Panc1 (cell line): ENCODE measurements around the gene ENPP3.

Experiments used
- POLR2AphosphoS5 ChIP-seq: IDR thresholded peaks from 2 replicates; pipeline ENCODE4 v1.6.1; 2012; ENCODE audit warnings: mild to moderate bottlenecking, low read depth, low read length, moderate library complexity
- TF ChIP-seq, protein P1 (sequence below): fragments of 450-650 bp; IDR thresholded peaks from 2 replicates; pipeline ENCODE4 v1.5.1; 2017; ENCODE audit warnings: mild to moderate bottlenecking

DNA sequence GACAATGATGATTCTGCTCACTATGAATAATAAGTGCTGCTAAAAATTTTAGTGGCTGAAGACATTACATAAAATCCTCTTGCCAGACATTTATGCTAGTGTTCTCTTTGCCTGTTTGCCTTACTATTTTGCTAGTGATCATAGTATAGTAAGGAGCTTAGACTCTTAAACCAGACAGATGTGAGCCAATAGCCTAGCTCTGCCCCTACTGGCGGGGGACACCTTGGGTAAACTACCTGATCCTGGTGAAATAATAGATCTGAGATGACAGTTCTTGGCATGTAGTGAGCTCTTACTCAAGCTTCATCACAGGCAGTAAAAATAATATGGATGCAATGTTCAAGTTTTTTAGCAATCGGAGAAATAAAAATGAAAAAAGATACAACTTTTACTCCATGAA, 18.8 kb downstream of the ENPP3 start:
- TF ChIP-seq, protein P1, sequence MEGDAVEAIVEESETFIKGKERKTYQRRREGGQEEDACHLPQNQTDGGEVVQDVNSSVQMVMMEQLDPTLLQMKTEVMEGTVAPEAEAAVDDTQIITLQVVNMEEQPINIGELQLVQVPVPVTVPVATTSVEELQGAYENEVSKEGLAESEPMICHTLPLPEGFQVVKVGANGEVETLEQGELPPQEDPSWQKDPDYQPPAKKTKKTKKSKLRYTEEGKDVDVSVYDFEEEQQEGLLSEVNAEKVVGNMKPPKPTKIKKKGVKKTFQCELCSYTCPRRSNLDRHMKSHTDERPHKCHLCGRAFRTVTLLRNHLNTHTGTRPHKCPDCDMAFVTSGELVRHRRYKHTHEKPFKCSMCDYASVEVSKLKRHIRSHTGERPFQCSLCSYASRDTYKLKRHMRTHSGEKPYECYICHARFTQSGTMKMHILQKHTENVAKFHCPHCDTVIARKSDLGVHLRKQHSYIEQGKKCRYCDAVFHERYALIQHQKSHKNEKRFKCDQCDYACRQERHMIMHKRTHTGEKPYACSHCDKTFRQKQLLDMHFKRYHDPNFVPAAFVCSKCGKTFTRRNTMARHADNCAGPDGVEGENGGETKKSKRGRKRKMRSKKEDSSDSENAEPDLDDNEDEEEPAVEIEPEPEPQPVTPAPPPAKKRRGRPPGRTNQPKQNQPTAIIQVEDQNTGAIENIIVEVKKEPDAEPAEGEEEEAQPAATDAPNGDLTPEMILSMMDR: peak; percentile 1; the same call in 1 of the 2 replicates
- TF ChIP-seq POLR2AphosphoS5: no peak
